Measurements from ENCODE around the gene PDZRN3. TPM values are rescaled to one million over a fixed set of nuclear protein-coding genes. Genes with fewer than 3 reads are reported as not detected.

PDZRN3 gene
- total RNA-seq, 1 experiment from 2014 or later, result 0.17 TPM

- POLR2A ChIA-PET, result no interaction called here
- no peaks in the 10 kb centered on the region for H3K79me2 ChIP-seq (ENCODE audit: insufficient read depth, low read length)
- H2AFZ ChIP-seq (ENCODE audit: low read depth, low read length, poor library complexity, severe bottlenecking), result no peak overlapping the region
- ATAC-seq, result no peak
- DNase-seq (ENCODE audit: low read depth, low spot score), result no peak
- H3K9ac ChIP-seq (ENCODE audit: low read length), result no peak overlapping the region
- H3K4me2 ChIP-seq (ENCODE audit: low read length), result no peak overlapping the region
- TF ChIP-seq POLR2AphosphoS5 (IDR thresholded peaks at IDR 0.05; ENCODE audit: low read depth, low read length), result no peak
- TF ChIP-seq POLR2A (IDR thresholded peaks at IDR 0.05; ENCODE audit: borderline replicate concordance, extremely low read depth, insufficient read depth, insufficient read length), result no peak
- no peaks in the 10 kb centered on the region for H3K36me3 ChIP-seq (ENCODE audit: control insufficient read depth in 1 of 2, insufficient read depth in 2 of 2, low read length in 2 of 2)
- no peak overlapping the region for H3K27ac ChIP-seq (ENCODE audit: low read depth, low read length)
- CTCF ChIA-PET, result no interaction called here
- BruUV-seq (replicated peaks), result no TSS peak
- intact Hi-C loops (cut with micrococcal nuclease), result loop anchor here (10.0 kb wide), 1 partner anchor 238 kb away; no protein-coding TSS in a partner anchor
- RAD21 ChIA-PET (ENCODE audit: low non-redundant PET in 1 of 2, low total read pairs in 2 of 2, uncharacterized antibody in 2 of 2, unreplicated experiment in 2 of 2), result no interaction called here
- H3K9me2 ChIP-seq (ENCODE audit: insufficient read depth), result no peaks in the 10 kb centered on the region
- no peaks in the 10 kb centered on the region for H3K9me3 ChIP-seq (ENCODE audit: control insufficient read depth in 1 of 2, insufficient read depth in 1 of 2, low read depth in 1 of 2, low read length in 2 of 2)
- H4K20me1 ChIP-seq (ENCODE audit: insufficient read depth), result no peaks in the 10 kb centered on the region
- H3K4me1 ChIP-seq (ENCODE audit: control insufficient read depth in 1 of 2, insufficient read depth in 2 of 2, low read length in 2 of 2), result no peaks in the 10 kb centered on the region
- H3K27me3 ChIP-seq (ENCODE audit: insufficient read depth, low read length), result peaks cover 22% of the 10 kb centered on the region
- H3K4me3 ChIP-seq (replicated peaks in 1 of 2; ENCODE audit: low read depth in 1 of 2, low read length in 2 of 2), result no peak overlapping the region
These were observed 191.7 kb downstream of the PDZRN3 start for GRCh38 chr3:73433079-73433478.

- no TSS peak for BruUV-seq (replicated peaks)
- no peak overlapping the region for H3K27ac ChIP-seq (ENCODE audit: low read depth, low read length)
- no peaks in the 10 kb centered on the region for H3K4me1 ChIP-seq (ENCODE audit: control insufficient read depth in 1 of 2, insufficient read depth in 2 of 2, low read length in 2 of 2)
- H3K36me3 ChIP-seq (ENCODE audit: control insufficient read depth in 1 of 2, insufficient read depth in 2 of 2, low read length in 2 of 2), result no peaks in the 10 kb centered on the region
- DNase-seq (ENCODE audit: low read depth, low spot score) (no peak), ATAC-seq (no peak)
- ChIA-PET POLR2A (no interaction called here), RAD21 (ENCODE audit: low non-redundant PET in 1 of 2, low total read pairs in 2 of 2, uncharacterized antibody in 2 of 2, unreplicated experiment in 2 of 2) (no interaction called here), CTCF (no interaction called here)
- H3K9ac ChIP-seq (ENCODE audit: low read length), result no peak overlapping the region
- no peaks in the 10 kb centered on the region for H3K9me2 ChIP-seq (ENCODE audit: insufficient read depth)
- H3K79me2 ChIP-seq (ENCODE audit: insufficient read depth, low read length), result no peaks in the 10 kb centered on the region
- TF ChIP-seq POLR2AphosphoS5 (IDR thresholded peaks at IDR 0.05; ENCODE audit: low read depth, low read length), result no peak
- no peak for TF ChIP-seq ZBTB33 (IDR thresholded peaks at IDR 0.05; ENCODE audit: extremely low read depth, insufficient replicate concordance, low read length)
- no peak for TF ChIP-seq POLR2A (IDR thresholded peaks at IDR 0.05; ENCODE audit: borderline replicate concordance, extremely low read depth, insufficient read depth, insufficient read length)
- no peak for TF ChIP-seq EGR1 (IDR thresholded peaks at IDR 0.05; ENCODE audit: low read depth)
- TF ChIP-seq, protein P1, sequence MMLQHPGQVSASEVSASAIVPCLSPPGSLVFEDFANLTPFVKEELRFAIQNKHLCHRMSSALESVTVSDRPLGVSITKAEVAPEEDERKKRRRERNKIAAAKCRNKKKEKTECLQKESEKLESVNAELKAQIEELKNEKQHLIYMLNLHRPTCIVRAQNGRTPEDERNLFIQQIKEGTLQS (IDR thresholded peaks at IDR 0.05), result no peak
- no peak for TF ChIP-seq ZFX (IDR thresholded peaks at IDR 0.05)
- no peak for TF ChIP-seq JUND (IDR thresholded peaks at IDR 0.05)
- H3K9me3 ChIP-seq (ENCODE audit: control insufficient read depth in 1 of 2, insufficient read depth in 1 of 2, low read depth in 1 of 2, low read length in 2 of 2), result no peaks in the 10 kb centered on the region
- no peaks in the 10 kb centered on the region for H4K20me1 ChIP-seq (ENCODE audit: insufficient read depth)
- intact Hi-C loops (cut with micrococcal nuclease), result loop anchor here (1.0 to 10.0 kb wide), 2 partner anchors 238 to 331 kb away; no protein-coding TSS in a partner anchor
- H3K4me3 ChIP-seq (replicated peaks in 1 of 2; ENCODE audit: low read depth in 1 of 2, low read length in 2 of 2), result no peak overlapping the region
- H2AFZ ChIP-seq (ENCODE audit: low read depth, low read length, poor library complexity, severe bottlenecking), result no peak overlapping the region
- no peak overlapping the region for H3K4me2 ChIP-seq (ENCODE audit: low read length)
- H3K27me3 ChIP-seq (ENCODE audit: insufficient read depth, low read length), result peaks cover 26% of the 10 kb centered on the region
These were observed 192.1 kb downstream of the PDZRN3 start for GRCh38 chr3:73432706-73433032.

Data from HCT116 (cell line).